ENCODE measurements around the gene PTPRD.

Gene PTPRD

GRCh38 chr9:8652255-8652654 is 1960.5 kb downstream of the PTPRD start:
- DNase-seq (ENCODE audit: extremely low spot score): no peak
- ChIA-PET CTCF (interaction anchor here (1.0 kb wide), 1 partner anchor 11 kb away, joined by 4 read pairs; no protein-coding TSS in a partner anchor), POLR2A (no interaction called here)
- no peak for TF ChIP-seq CTCF (IDR thresholded peaks at IDR 0.05; ENCODE audit: control extremely low read depth, extremely low read depth, low read depth, missing control alignments)

- ChIA-PET POLR2A (no interaction called here), CTCF (interaction anchor here (1.0 kb wide), 1 partner anchor 11 kb away, joined by 4 read pairs; no protein-coding TSS in a partner anchor)
- no peak for DNase-seq (ENCODE audit: extremely low spot score)
- no peak for TF ChIP-seq CTCF (IDR thresholded peaks at IDR 0.05; ENCODE audit: control extremely low read depth, extremely low read depth, low read depth, missing control alignments)
Observed at GRCh38 chr9:8651846-8652215, 1961.0 kb downstream of the PTPRD start.

- TF ChIP-seq CTCF (IDR thresholded peaks at IDR 0.05; ENCODE audit: control extremely low read depth, extremely low read depth, low read depth, missing control alignments): no peak
- POLR2A ChIA-PET: no interaction called here
- DNase-seq (ENCODE audit: extremely low spot score): no peak
- CTCF ChIA-PET: no interaction called here
Observed at GRCh38 chr9:8651070-8651845, 1961.5 kb downstream of the PTPRD start.

- DNase-seq (ENCODE audit: extremely low spot score): no peak
- no peak for TF ChIP-seq CTCF (IDR thresholded peaks at IDR 0.05; ENCODE audit: control extremely low read depth, extremely low read depth, low read depth, missing control alignments)
- ChIA-PET POLR2A (no interaction called here), CTCF (no interaction called here)
Observed at GRCh38 chr9:8649807-8650206, 1963.0 kb downstream of the PTPRD start.

GRCh38 chr9:8649160-8649559 is 1963.6 kb downstream of the PTPRD start:
- TF ChIP-seq CTCF (IDR thresholded peaks at IDR 0.05; ENCODE audit: control extremely low read depth, extremely low read depth, low read depth, missing control alignments): no peak
- DNase-seq (ENCODE audit: extremely low spot score): no peak
- POLR2A ChIA-PET: no interaction called here
- CTCF ChIA-PET: no interaction called here

GRCh38 chr9:8648271-8648845 is 1964.4 kb downstream of the PTPRD start:
- no peak for TF ChIP-seq CTCF (IDR thresholded peaks at IDR 0.05; ENCODE audit: control extremely low read depth, extremely low read depth, low read depth, missing control alignments)
- ChIA-PET CTCF (no interaction called here), POLR2A (no interaction called here)
- DNase-seq (ENCODE audit: extremely low spot score): no peak
